CD4-positive, alpha-beta T cell (primary cell): ENCODE measurements around the gene IP6K3. TPM values are rescaled to one million over a fixed set of nuclear protein-coding genes. Genes with fewer than 3 reads are reported as not detected.

Experiments used
- ATAC-seq: fragments of 200-7000 bp; cut with Tn5 transposase; one replicate; pipeline ENCODE4 v1.10.0; 2022; ENCODE audit warnings: mild to moderate bottlenecking; ENCODE audit not compliant: poor library complexity
- CTCF ChIA-PET: fragments of 350-600 bp; sonication (Branson Sonifier 250); formaldehyde crosslinking; loops from one replicate; lab custom pipeline; 2021; ENCODE audit warnings: antibody characterized with exemption, inconsistent platforms; lab: Charles Lee
- POLR2A ChIA-PET: fragments of 350-600 bp; sonication (Branson Sonifier 250); formaldehyde crosslinking; loops from one replicate; lab custom pipeline; 2021; ENCODE audit warnings: antibody characterized with exemption, inconsistent platforms; lab: Charles Lee
- DNase-seq, 14 experiments: peaks; one replicate each; pipeline ENCODE4 v3.0.0-alpha.2; 2013 to 2020; ENCODE audit warnings: mixed read lengths in 2 of 14
- H3K27ac ChIP-seq, 2 donors: one replicate each; pipeline versions ENCODE4 v1.5.1 to v1.7.0; 2013; ENCODE audit warnings: low read length in 2 of 2, low read depth in 1 of 2, mild to moderate bottlenecking in 1 of 2
- H3K27me3 ChIP-seq, 2 experiments: 1 replicate in 1 of 2; 2 replicates in 1 of 2; pipeline versions ENCODE4 v1.6.1 to v1.7.0; 2013; ENCODE audit warnings: low read length in 2 of 2, control low read depth in 1 of 2, mild to moderate bottlenecking in 1 of 2, moderate library complexity in 1 of 2; ENCODE audit not compliant: insufficient read depth in 2 of 2, control insufficient read depth in 1 of 2
- H3K36me3 ChIP-seq: one replicate; pipeline ENCODE4 v1.6.1; 2013; ENCODE audit warnings: low read length, control low read depth; ENCODE audit not compliant: insufficient read depth
- H3K4me1 ChIP-seq: one replicate; pipeline ENCODE4 v1.6.1; 2013; ENCODE audit warnings: low read length, control low read depth; ENCODE audit not compliant: insufficient read depth
- H3K4me3 ChIP-seq: one replicate; pipeline ENCODE4 v1.5.1; 2013; ENCODE audit warnings: mild to moderate bottlenecking, low read length, moderate library complexity
- H3K9me3 ChIP-seq, 2 experiments: 1 replicate in 1 of 2; 2 replicates in 1 of 2; pipeline versions ENCODE4 v1.6.1 to v1.7.0; 2013; ENCODE audit warnings: low read length in 2 of 2, mild to moderate bottlenecking in 2 of 2, control low read depth in 1 of 2, moderate library complexity in 1 of 2; ENCODE audit not compliant: control insufficient read depth in 1 of 2, insufficient read depth in 1 of 2
- H3K27ac Mint-ChIP-seq: one replicate; pipeline ENCODE4 v1.8.0; 2020; ENCODE audit warnings: mixed read lengths
- H3K27me3 Mint-ChIP-seq: one replicate; pipeline ENCODE4 v1.8.0; 2021; ENCODE audit warnings: mixed read lengths
- H3K36me3 Mint-ChIP-seq: one replicate; pipeline ENCODE4 v1.8.0; 2021; ENCODE audit warnings: low read depth, mixed read lengths
- H3K4me1 Mint-ChIP-seq: one replicate; pipeline ENCODE4 v1.8.0; 2021; ENCODE audit warnings: low read depth, mixed read lengths
- H3K4me3 Mint-ChIP-seq: one replicate; pipeline ENCODE4 v1.8.0; 2020; ENCODE audit warnings: mild to moderate bottlenecking, mixed read lengths
- H3K9me3 Mint-ChIP-seq: one replicate; pipeline ENCODE4 v1.8.0; 2020; ENCODE audit warnings: mixed read lengths
- intact Hi-C, 2 experiments: fragments of 100-400 bp; cut with DNase I in 1 of 2; cut with micrococcal nuclease in 1 of 2; formaldehyde crosslinking; loops; one replicate each; pipeline versions ENCODE4 v1.15.1 to v1.9.0; 2023 to 2025; cut with DNase I, micrococcal nuclease
- total RNA-seq, 174 experiments: library from RNA in 2 of 174; stranded (reverse) in 2 of 174; gene quantifications; one replicate each; pipeline ENCODE4 v1.2.3 and lab custom pipeline; 2021 to 2026
- TF ChIP-seq, protein P1 (sequence below): fragments of 200-600 bp; IDR thresholded peaks from one replicate; pipeline ENCODE4 v1.8.0; 2022; ENCODE audit warnings: antibody characterized with exemption, mild to moderate bottlenecking

IP6K3 gene
- total RNA-seq, 2 experiments from 2014 or later: not detected

DNA sequence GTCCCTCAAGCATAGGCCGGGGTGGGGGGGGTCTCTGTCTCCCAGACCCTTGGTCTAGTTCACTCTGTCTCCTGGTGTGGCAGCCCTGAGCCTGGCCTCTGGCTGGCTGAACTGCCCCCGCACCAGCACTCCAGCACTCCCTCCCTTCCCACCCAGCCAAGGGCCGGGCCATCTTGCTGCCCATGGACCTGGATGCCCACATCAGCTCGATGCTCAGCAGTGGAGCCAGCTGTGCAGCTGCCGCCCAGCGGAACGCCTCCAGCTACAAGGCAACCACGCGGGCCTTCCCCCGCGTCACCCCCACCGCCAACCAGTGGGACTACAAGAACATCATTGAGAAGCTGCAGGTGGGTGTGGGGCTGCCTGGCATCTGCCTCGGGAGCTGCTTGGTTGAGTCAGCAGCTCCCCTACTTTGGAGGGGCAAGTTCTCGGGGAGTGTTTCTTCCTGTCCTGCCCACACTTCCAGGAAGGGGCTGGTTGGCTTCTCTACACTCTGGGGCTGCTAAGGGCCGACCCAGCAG is 63.6 kb downstream of the IP6K3 start:
- H3K27me3 ChIP-seq: no peaks in the 10 kb centered on the region
- ChIA-PET POLR2A (interaction anchor here (0.6 to 2.5 kb wide), 3 partner anchors 11 to 175 kb away, joined by 3 to 9 read pairs (median 3); no protein-coding TSS in a partner anchor), CTCF (no interaction called here)
- Mint-ChIP-seq H3K9me3 (no peaks in the 10 kb centered on the region), H3K4me1 (peaks cover 16% of the 10 kb centered on the region), H3K27me3 (no peaks in the 10 kb centered on the region), H3K27ac (peak overlapping the region; percentile 73), H3K4me3 (no peak overlapping the region), H3K36me3 (peaks cover 99% of the 10 kb centered on the region)
- H3K4me1 ChIP-seq: peaks cover 16% of the 10 kb centered on the region
- DNase-seq (peak in 12 of 14 experiments; percentile 24 to 61 (median 41)), ATAC-seq (peak; percentile 84)
- TF ChIP-seq, protein P1, sequence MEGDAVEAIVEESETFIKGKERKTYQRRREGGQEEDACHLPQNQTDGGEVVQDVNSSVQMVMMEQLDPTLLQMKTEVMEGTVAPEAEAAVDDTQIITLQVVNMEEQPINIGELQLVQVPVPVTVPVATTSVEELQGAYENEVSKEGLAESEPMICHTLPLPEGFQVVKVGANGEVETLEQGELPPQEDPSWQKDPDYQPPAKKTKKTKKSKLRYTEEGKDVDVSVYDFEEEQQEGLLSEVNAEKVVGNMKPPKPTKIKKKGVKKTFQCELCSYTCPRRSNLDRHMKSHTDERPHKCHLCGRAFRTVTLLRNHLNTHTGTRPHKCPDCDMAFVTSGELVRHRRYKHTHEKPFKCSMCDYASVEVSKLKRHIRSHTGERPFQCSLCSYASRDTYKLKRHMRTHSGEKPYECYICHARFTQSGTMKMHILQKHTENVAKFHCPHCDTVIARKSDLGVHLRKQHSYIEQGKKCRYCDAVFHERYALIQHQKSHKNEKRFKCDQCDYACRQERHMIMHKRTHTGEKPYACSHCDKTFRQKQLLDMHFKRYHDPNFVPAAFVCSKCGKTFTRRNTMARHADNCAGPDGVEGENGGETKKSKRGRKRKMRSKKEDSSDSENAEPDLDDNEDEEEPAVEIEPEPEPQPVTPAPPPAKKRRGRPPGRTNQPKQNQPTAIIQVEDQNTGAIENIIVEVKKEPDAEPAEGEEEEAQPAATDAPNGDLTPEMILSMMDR: no peak
- no peaks in the 10 kb centered on the region for H3K9me3 ChIP-seq
- H3K36me3 ChIP-seq: peaks cover 95% of the 10 kb centered on the region
- H3K27ac ChIP-seq: no peak overlapping the region
- H3K4me3 ChIP-seq: no peak overlapping the region
- intact Hi-C loops: no loop called here

DNA sequence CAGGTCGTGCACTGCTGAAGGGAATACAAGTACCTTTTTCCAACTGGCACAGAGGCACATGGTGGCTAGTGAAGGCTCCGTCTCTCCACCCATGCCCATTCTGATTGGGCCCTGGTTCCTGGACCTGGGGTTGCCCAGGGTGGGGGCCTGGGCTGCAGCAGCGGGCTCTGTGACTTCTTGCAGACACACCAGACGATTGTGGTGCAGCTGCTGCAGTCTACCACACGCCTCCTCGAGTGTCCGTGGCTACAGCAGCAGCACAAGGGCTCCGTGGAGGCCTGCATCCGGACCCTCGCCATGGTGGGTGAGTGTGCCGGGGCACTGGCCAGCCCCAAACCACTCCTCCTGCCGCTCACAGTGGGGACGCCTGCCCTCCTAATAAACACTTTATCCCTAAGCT is 64.4 kb downstream of the IP6K3 start:
- Mint-ChIP-seq H3K36me3 (peaks cover 99% of the 10 kb centered on the region), H3K4me1 (peaks cover 16% of the 10 kb centered on the region)
- CTCF ChIA-PET: no interaction called here

GRCh38 chr6:33679761-33680160 is 66.9 kb downstream of the IP6K3 start:
- peaks cover 16% of the 10 kb centered on the region for H3K4me1 Mint-ChIP-seq
- POLR2A ChIA-PET: no interaction called here
- no peak overlapping the region for H3K27ac Mint-ChIP-seq
- intact Hi-C loops: no loop called here
- Histone ChIP-seq H3K27me3 (no peaks in the 10 kb centered on the region), H3K4me1 (peaks cover 16% of the 10 kb centered on the region), H3K9me3 (no peaks in the 10 kb centered on the region), H3K27ac (no peak overlapping the region), H3K4me3 (no peak overlapping the region), H3K36me3 (peaks cover 91% of the 10 kb centered on the region)
- H3K27me3 Mint-ChIP-seq: no peaks in the 10 kb centered on the region
- no peak for ATAC-seq
- H3K9me3 Mint-ChIP-seq: no peaks in the 10 kb centered on the region
- CTCF ChIA-PET: no interaction called here
- no peak for DNase-seq
- H3K36me3 Mint-ChIP-seq: peaks cover 95% of the 10 kb centered on the region
- H3K4me3 Mint-ChIP-seq: no peak overlapping the region
- TF ChIP-seq, protein P1: no peak

More for the DNA sequence above, 64.4 kb downstream of the IP6K3 start:
- Histone ChIP-seq H3K27me3 (no peaks in the 10 kb centered on the region), H3K4me3 (no peak overlapping the region), H3K27ac (no peak overlapping the region), H3K36me3 (peaks cover 95% of the 10 kb centered on the region), H3K4me1 (peaks cover 16% of the 10 kb centered on the region), H3K9me3 (no peaks in the 10 kb centered on the region)
- Mint-ChIP-seq H3K27ac (peak overlapping the region; percentile 73), H3K9me3 (no peaks in the 10 kb centered on the region), H3K4me3 (no peak overlapping the region), H3K27me3 (no peaks in the 10 kb centered on the region)
- no peak for DNase-seq
- ATAC-seq: no peak
- intact Hi-C loops: no loop called here
- POLR2A ChIA-PET: interaction anchor here (2.5 kb wide), 1 partner anchor 12 kb away, joined by 9 read pairs; no protein-coding TSS in a partner anchor
- TF ChIP-seq, protein P1: no peak
